Measurements from ENCODE around the gene ZNF236. TPM values are rescaled to one million over a fixed set of nuclear protein-coding genes. Genes with fewer than 3 reads are reported as not detected.

Gene ZNF236
- total and polyA plus RNA-seq, 2 of the 13 experiments (the other 11 are each of a cell fraction or from before 2014, with no cell fraction given) = 3.0 to 7.2 TPM

- no peak for TF ChIP-seq ZNF407 (CRISPR knock-in tag; IDR thresholded peaks at IDR 0.05; ENCODE audit: not compliant biosample characterization)
- TF ChIP-seq ERF (CRISPR knock-in tag; IDR thresholded peaks at IDR 0.05) = no peak
- no peak for TF ChIP-seq ZBTB1 (CRISPR knock-in tag; IDR thresholded peaks at IDR 0.05; ENCODE audit: borderline replicate concordance)
- TF ChIP-seq ZNF674 (CRISPR knock-in tag; IDR thresholded peaks at IDR 0.05; ENCODE audit: low read depth) = no peak
- no peak for TF ChIP-seq NR3C1 (CRISPR knock-in tag; IDR thresholded peaks at IDR 0.05)
These were observed 158.5 kb downstream of the ZNF236 start (continued) for GRCh38 chr18:76980663-76981395.
